Endothelial cell of umbilical vein (primary cell): ENCODE results near the gene RNU7-1. TPM values are rescaled to one million over a fixed set of nuclear protein-coding genes. Genes with fewer than 3 reads are reported as not detected.

Experiments used
- BruUV-seq: library from RNA; stranded (reverse); fragments of 400-500 nt; replicated peaks from 2 replicates; lab custom pipeline; 2021; lab: Mats Ljungman, UMichigan
- CTCF ChIA-PET: fragments of 300-600, 350-600 bp; sonication (Branson Sonifier 250); formaldehyde crosslinking; loops from one replicate; lab custom pipeline; 2021; ENCODE audit warnings: antibody characterized with exemption, inconsistent platforms; lab: Charles Lee
- POLR2A ChIA-PET: fragments of 300-600, 350-600 bp; sonication (Branson Sonifier 250); formaldehyde crosslinking; loops from one replicate; lab custom pipeline; 2021; ENCODE audit warnings: antibody characterized with exemption, inconsistent platforms; lab: Charles Lee
- DNase-seq: peaks from one replicate; pipeline ENCODE4 v3.0.0-alpha.2; 2011; ENCODE audit warnings: low read depth, low spot score
- FAIRE-seq: peaks from 2 replicates; lab custom pipeline; 2011; peaks lifted over from hg19 to GRCh38; lab: Jason Lieb, UNC
- H2AFZ ChIP-seq: 2 replicates; pipeline ENCODE4 v1.6.0; 2012; ENCODE audit warnings: low read depth, low read length, control low read depth, inconsistent platforms
- H3K27ac ChIP-seq: 2 replicates; pipeline ENCODE4 v1.5.1; 2011; ENCODE audit warnings: low read depth, mild to moderate bottlenecking, control low read depth, low read length, moderate library complexity; ENCODE audit not compliant: insufficient read depth
- H3K27me3 ChIP-seq, 2 experiments: 2 replicates each; pipeline versions ENCODE4 v1.6.0 to v1.6.1; 2011; ENCODE audit warnings: low read length in 2 of 2, mixed read lengths in 1 of 2; ENCODE audit not compliant: control insufficient read depth in 2 of 2, insufficient read depth in 2 of 2
- H3K36me3 ChIP-seq, 2 experiments: 2 replicates in 1 of 2; 3 replicates in 1 of 2; pipeline ENCODE4 v1.5.1; 2011; ENCODE audit warnings: low read length in 2 of 2, mild to moderate bottlenecking in 1 of 2, moderate library complexity in 1 of 2; ENCODE audit not compliant: control insufficient read depth in 2 of 2, insufficient read depth in 2 of 2; ENCODE audit errors: extremely low read depth in 1 of 2
- H3K4me1 ChIP-seq: 3 replicates; pipeline ENCODE4 v1.5.1; 2011; ENCODE audit warnings: mild to moderate bottlenecking, low read length; ENCODE audit not compliant: control insufficient read depth, insufficient read depth; ENCODE audit errors: extremely low read depth
- H3K4me2 ChIP-seq: 2 replicates; pipeline ENCODE4 v1.6.1; 2011; ENCODE audit warnings: low read length, control low read depth, mixed read lengths; ENCODE audit not compliant: insufficient read depth
- H3K4me3 ChIP-seq, 3 experiments: fragments of 200-600 bp in 1 of 3; sonication (generic), shearing (Covaris generic) in 1 of 3; replicated peaks in 1 of 3; 2 replicates each; pipeline ENCODE4 v1.5.1; 2011 to 2016; ENCODE audit warnings: control low read depth in 3 of 3, low read length in 3 of 3, mild to moderate bottlenecking in 2 of 3, inconsistent platforms in 1 of 3, low read depth in 1 of 3, moderate library complexity in 1 of 3; ENCODE audit not compliant: insufficient read depth in 1 of 3
- H3K79me2 ChIP-seq: 2 replicates; pipeline ENCODE4 v1.6.0; 2012; ENCODE audit warnings: low read length, inconsistent platforms; ENCODE audit not compliant: control insufficient read depth, insufficient read depth
- H3K9ac ChIP-seq: replicated peaks from 2 replicates; pipeline ENCODE3; 2011; ENCODE audit warnings: low read length, control low read depth; ENCODE audit not compliant: insufficient read depth; ENCODE audit errors: extremely low read depth
- H3K9me1 ChIP-seq: replicated peaks from 3 replicates; pipeline ENCODE4 v1.6.0; 2011; ENCODE audit warnings: mild to moderate bottlenecking, low read length; ENCODE audit not compliant: control insufficient read depth, insufficient read depth; ENCODE audit errors: extremely low read depth
- H3K9me3 ChIP-seq: replicated peaks from 2 replicates; pipeline ENCODE4 v1.5.1; 2012; ENCODE audit warnings: low read length, inconsistent platforms; ENCODE audit not compliant: control insufficient read depth, insufficient read depth
- H4K20me1 ChIP-seq: replicated peaks from 2 replicates; pipeline ENCODE3; 2011; ENCODE audit warnings: mild to moderate bottlenecking, low read length; ENCODE audit not compliant: control insufficient read depth, insufficient read depth; ENCODE audit errors: extremely low read depth
- CTCF ChIP-seq, 2 donors: IDR thresholded peaks; 1 replicate in 1 of 2; 2 replicates in 1 of 2; pipeline ENCODE4 v1.5.1; 2011; ENCODE audit warnings: low read length in 2 of 2, mild to moderate bottlenecking in 2 of 2, moderate library complexity in 2 of 2, control low read depth in 1 of 2, inconsistent platforms in 1 of 2, low read depth in 1 of 2; ENCODE audit not compliant: insufficient read depth in 1 of 2; ENCODE audit errors: extremely low read depth in 1 of 2
- EZH2 ChIP-seq: IDR thresholded peaks from 2 replicates; pipeline ENCODE4 v1.6.1; 2012; ENCODE audit warnings: borderline replicate concordance, low read depth, mild to moderate bottlenecking, moderate library complexity, low read length, inconsistent platforms; ENCODE audit not compliant: severe bottlenecking
- FOS ChIP-seq: IDR thresholded peaks from 2 replicates; pipeline ENCODE4 v1.6.1; 2011; ENCODE audit warnings: mild to moderate bottlenecking, low read length, moderate library complexity, borderline replicate concordance; ENCODE audit not compliant: insufficient read depth
- GATA2 ChIP-seq: IDR thresholded peaks from 2 replicates; pipeline ENCODE4 v1.7.0; 2011; ENCODE audit warnings: low read depth, mild to moderate bottlenecking, moderate library complexity, mixed read lengths, low read length; ENCODE audit not compliant: insufficient read length, insufficient read depth
- JUN ChIP-seq: IDR thresholded peaks from 2 replicates; pipeline ENCODE4 v1.6.1; 2011; ENCODE audit warnings: borderline replicate concordance, low read depth; ENCODE audit not compliant: insufficient read length, insufficient read depth
- MAX ChIP-seq: IDR thresholded peaks from 2 replicates; pipeline ENCODE4 v1.6.1; 2011; ENCODE audit not compliant: insufficient read depth, insufficient read length
- MYC ChIP-seq: IDR thresholded peaks from one replicate; pipeline ENCODE4 v1.6.1; 2011; ENCODE audit warnings: mild to moderate bottlenecking, low read depth, low read length
- POLR2A ChIP-seq: IDR thresholded peaks from 2 replicates; pipeline ENCODE4 v1.6.1; 2012; ENCODE audit warnings: low read depth, mild to moderate bottlenecking, control low read depth, low read length
- POLR2AphosphoS5 ChIP-seq: IDR thresholded peaks from 2 replicates; pipeline ENCODE4 v1.6.1; 2012; ENCODE audit warnings: low read depth, mild to moderate bottlenecking, control low read depth, low read length, moderate library complexity; ENCODE audit not compliant: insufficient read depth
- dilution Hi-C: fragments of 300-500 bp; cut with MboI; formaldehyde crosslinking; loops from one replicate; pipeline ENCODE4 v1.15.0; 2019; ENCODE audit warnings: low sequenced_read_pairs; ENCODE audit not compliant: extremely low pct_ligation_motif_present
- intact Hi-C: fragments of 100-400 bp; cut with micrococcal nuclease; formaldehyde crosslinking; loops from one replicate; pipeline ENCODE4 v1.10.0; 2022
- polyA plus RNA-seq, 4 experiments: library from polyadenylated mRNA; depleted of rRNA in 3 of 4; stranded (reverse) in 3 of 4; unstranded in 1 of 4; fragments of >200 nt; gene quantifications; 2 replicates each; pipeline versions ENCODE4 v1.2.1 to v1.2.3, GENCODE V29; 2011 to 2012; ENCODE audit warnings: missing spikeins in 1 of 4
- total RNA-seq: library from RNA; stranded (reverse); gene quantifications from 2 replicates; pipeline ENCODE4 v1.2.3, GENCODE V29; 2021

Gene RNU7-1
- total and polyA plus RNA-seq, 2 donors (not counting 3 experiments of a cell fraction or from before 2014, with no cell fraction given): not detected

GRCh38 chr12:6921539-6921938 is 22.1 kb upstream of the RNU7-1 start:
- DNase-seq: no peak
- no TSS peak for BruUV-seq
- Histone ChIP-seq H3K4me2 (no peak overlapping the region), H3K79me2 (peaks cover under 1% of the 10 kb centered on the region), H3K36me3 (no peaks in the 10 kb centered on the region), H3K9me1 (no peaks in the 10 kb centered on the region), H2AFZ (no peak overlapping the region), H3K9me3 (no peaks in the 10 kb centered on the region), H3K27ac (no peak overlapping the region), H3K27me3 (no peaks in the 10 kb centered on the region), H4K20me1 (no peaks in the 10 kb centered on the region), H3K9ac (no peak overlapping the region), H3K4me1 (peaks cover 23% of the 10 kb centered on the region), H3K4me3 (no peak overlapping the region)
- ChIA-PET POLR2A (no interaction called here), CTCF (interaction anchor here (1.0 to 1.8 kb wide), 2 partner anchors 43 to 52 kb away, joined by 3 to 6 read pairs; no protein-coding TSS in a partner anchor)
- dilution Hi-C loops (no loop called here), intact Hi-C loops (no loop called here)
- FAIRE-seq: no peak
- no peak for TF ChIP-seq MAX
- no peak for TF ChIP-seq POLR2AphosphoS5
- TF ChIP-seq JUN: no peak
- no peak for TF ChIP-seq EZH2
- TF ChIP-seq FOS: no peak
- TF ChIP-seq MYC: no peak
- no peak for TF ChIP-seq POLR2A
- TF ChIP-seq CTCF (IDR thresholded peaks at IDR 0.05; ENCODE audit: extremely low read depth in 1 of 2, insufficient read depth in 1 of 2, low read depth in 1 of 2, low read length in 2 of 2): no peak
- TF ChIP-seq GATA2: no peak
